ENCODE measurements around the gene TOP3B.

TOP3B gene

GRCh38 chr22:21977814-21978213, 4.8 kb downstream of the TOP3B start:
- DNase-seq: no peak

- DNase-seq: no peak
Measured at GRCh38 chr22:21975854-21976345, 6.7 kb downstream of the TOP3B start.

- DNase-seq: no peak
Measured at GRCh38 chr22:21975273-21975672, 7.3 kb downstream of the TOP3B start.

- DNase-seq: no peak
Measured at GRCh38 chr22:21974058-21974649, 8.4 kb downstream of the TOP3B start.

GRCh38 chr22:21972806-21973205, 9.8 kb downstream of the TOP3B start:
- no peak for DNase-seq

GRCh38 chr22:21972293-21972779, 10.3 kb downstream of the TOP3B start:
- no peak for DNase-seq

GRCh38 chr22:21971858-21972275, 10.7 kb downstream of the TOP3B start:
- DNase-seq: no peak

GRCh38 chr22:21970800-21971617, 11.6 kb downstream of the TOP3B start:
- DNase-seq: no peak

GRCh38 chr22:21970037-21970799, 12.4 kb downstream of the TOP3B start:
- DNase-seq: no peak

GRCh38 chr22:21968452-21969129, 14.0 kb downstream of the TOP3B start:
- DNase-seq: no peak

- DNase-seq: no peak
Measured at GRCh38 chr22:21967693-21968271, 14.8 kb downstream of the TOP3B start.

GRCh38 chr22:21966643-21967516, 15.7 kb downstream of the TOP3B start:
- DNase-seq: no peak

- DNase-seq: no peak
Measured at GRCh38 chr22:21965762-21966288, 16.8 kb downstream of the TOP3B start.

GRCh38 chr22:21964918-21965484, 17.6 kb downstream of the TOP3B start:
- no peak for DNase-seq

- DNase-seq: no peak
Measured at GRCh38 chr22:21964234-21964633, 18.4 kb downstream of the TOP3B start.

GRCh38 chr22:21963790-21964211, 18.8 kb downstream of the TOP3B start:
- DNase-seq: no peak

- no peak for DNase-seq
Measured at GRCh38 chr22:21963286-21963685, 19.3 kb downstream of the TOP3B start.

- DNase-seq: no peak
Measured at GRCh38 chr22:21962655-21962949, 20.0 kb downstream of the TOP3B start.

GRCh38 chr22:21961886-21962654, 20.5 kb downstream of the TOP3B start:
- no peak for DNase-seq

All from right forelimb (tissue), 1 donor.